Mucosa of descending colon (tissue), 3 donors: ENCODE data around the gene MME. TPM values are rescaled to one million over a fixed set of nuclear protein-coding genes. Genes with fewer than 3 reads are reported as not detected.
A peak's percentile ranks its signal among the peaks of the same experiment; 100 is the strongest.

Source experiments
- ATAC-seq: fragments of 200-7000 bp; cut with Tn5 transposase; one replicate; pipeline ENCODE4 v1.9.1; 2020; ENCODE audit warnings: mild to moderate bottlenecking, moderate library complexity
- DNase-seq, 3 donors: peaks; one replicate each; pipeline ENCODE4 v3.0.0-alpha.2; 2020
- H3K36me3 ChIP-seq: fragments of 200-600 bp; one replicate; pipeline ENCODE4 v1.8.0; 2021; ENCODE audit warnings: low read depth, mild to moderate bottlenecking
- H3K4me1 ChIP-seq: fragments of 200-600 bp; one replicate; pipeline ENCODE4 v1.8.0; 2021; ENCODE audit warnings: low read depth, mild to moderate bottlenecking
- H3K4me3 ChIP-seq: fragments of 200-600 bp; one replicate; pipeline ENCODE4 v1.8.0; 2021; ENCODE audit warnings: mild to moderate bottlenecking
- H3K9me3 ChIP-seq: fragments of 200-600 bp; one replicate; pipeline ENCODE4 v1.8.0; 2021; ENCODE audit warnings: mild to moderate bottlenecking
- intact Hi-C, 2 donors: fragments of 100-400 bp; cut with DNase I in 1 of 2; cut with micrococcal nuclease in 1 of 2; formaldehyde crosslinking; loops; one replicate each; pipeline versions ENCODE4 v1.11.0 to v1.11.1; 2022; cut with DNase I, micrococcal nuclease
- long read RNA-seq, 2 donors: library from polyadenylated mRNA; unstranded; transcript quantifications; one replicate each; pipeline ENCODE4 v2.0.0, GENCODE V29; 2019 to 2021
- total RNA-seq, 3 donors: library from RNA; stranded (reverse); fragmentation: NEBNext Ultra II Directional in 2 of 3; extraction: Animal tissue kit (Norgen Biotek cat#: 25700) in 2 of 3; gene quantifications; one replicate each; pipeline versions ENCODE4 v1.2.1 to v1.2.4, GENCODE V29; 2021 to 2023
- TF ChIP-seq, protein P1 (sequence below): fragments of 200-600 bp; IDR thresholded peaks from one replicate; pipeline ENCODE4 v1.8.0; 2022; ENCODE audit warnings: antibody characterized with exemption, mild to moderate bottlenecking
- donor health status: DM: no; HTN: no; CAD: no; lungs with moderate emphysema.
- donor health status: DM: no; HTN: no; CAD: no.
- donor health status: DM: no; HTN: yes; CAD: no.

Gene MME
- 1 to 10 TPM; 1.4 to 1.9 (median 1.6) TPM for total RNA-seq
- long read RNA-seq, donor 1, result 0 reads
- long read RNA-seq, donor 2, result 0 reads

DNA sequence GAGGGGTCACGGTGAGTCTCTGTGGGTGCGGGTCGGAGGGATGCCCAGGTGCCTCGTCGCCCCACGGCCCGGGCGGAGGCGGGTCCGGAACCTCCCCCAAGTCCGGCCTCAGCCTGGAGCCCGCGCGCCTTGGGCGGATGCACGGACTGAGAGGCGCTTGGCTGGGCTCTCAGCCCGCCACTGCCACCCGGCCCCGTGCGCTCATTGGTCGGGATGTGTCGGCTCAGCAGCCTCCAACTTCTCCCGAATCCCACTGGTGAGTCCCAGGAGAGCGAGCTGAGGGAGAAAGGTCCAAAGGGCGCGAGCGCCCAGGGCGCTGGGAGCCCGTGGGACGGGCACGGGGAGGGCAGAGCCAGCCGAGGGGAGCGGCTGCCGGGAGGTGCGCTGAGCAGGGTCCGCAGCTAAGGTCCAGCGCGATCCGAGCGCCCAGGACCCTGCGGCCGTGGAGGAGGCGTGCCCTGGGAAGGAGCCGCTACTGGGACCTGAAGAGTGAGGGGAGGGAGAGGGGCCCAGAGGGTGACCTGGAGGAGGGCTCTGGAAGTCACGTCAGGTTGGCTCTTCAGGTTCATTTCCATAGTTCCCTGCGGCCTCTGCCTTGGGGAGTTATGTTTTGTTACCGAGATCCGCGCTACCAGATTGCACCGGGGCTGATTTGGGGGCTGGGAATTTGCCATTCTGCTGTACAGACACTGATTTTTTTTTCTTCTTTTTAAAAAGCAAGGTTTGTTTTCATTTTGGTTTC lies at the start of gene MME:
TSS of gene MME (plus strand) at position 574 of the 742 bp plus-strand sequence. CDS start 3,849 bp downstream, outside the sequence.
- Histone ChIP-seq H3K4me3 (no peak within 1 kb of the TSS), H3K4me1 (peaks cover 5% of the 10 kb centered on the region), H3K9me3 (no peaks in the 10 kb centered on the region), H3K36me3 (no peaks in the 10 kb centered on the region)
- ATAC-seq (peak; percentile 76), DNase-seq (peak; percentile 27 to 53 (median 49))
- intact Hi-C loops, result no loop called here
- TF ChIP-seq, protein P1, sequence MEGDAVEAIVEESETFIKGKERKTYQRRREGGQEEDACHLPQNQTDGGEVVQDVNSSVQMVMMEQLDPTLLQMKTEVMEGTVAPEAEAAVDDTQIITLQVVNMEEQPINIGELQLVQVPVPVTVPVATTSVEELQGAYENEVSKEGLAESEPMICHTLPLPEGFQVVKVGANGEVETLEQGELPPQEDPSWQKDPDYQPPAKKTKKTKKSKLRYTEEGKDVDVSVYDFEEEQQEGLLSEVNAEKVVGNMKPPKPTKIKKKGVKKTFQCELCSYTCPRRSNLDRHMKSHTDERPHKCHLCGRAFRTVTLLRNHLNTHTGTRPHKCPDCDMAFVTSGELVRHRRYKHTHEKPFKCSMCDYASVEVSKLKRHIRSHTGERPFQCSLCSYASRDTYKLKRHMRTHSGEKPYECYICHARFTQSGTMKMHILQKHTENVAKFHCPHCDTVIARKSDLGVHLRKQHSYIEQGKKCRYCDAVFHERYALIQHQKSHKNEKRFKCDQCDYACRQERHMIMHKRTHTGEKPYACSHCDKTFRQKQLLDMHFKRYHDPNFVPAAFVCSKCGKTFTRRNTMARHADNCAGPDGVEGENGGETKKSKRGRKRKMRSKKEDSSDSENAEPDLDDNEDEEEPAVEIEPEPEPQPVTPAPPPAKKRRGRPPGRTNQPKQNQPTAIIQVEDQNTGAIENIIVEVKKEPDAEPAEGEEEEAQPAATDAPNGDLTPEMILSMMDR, result no peak

DNA sequence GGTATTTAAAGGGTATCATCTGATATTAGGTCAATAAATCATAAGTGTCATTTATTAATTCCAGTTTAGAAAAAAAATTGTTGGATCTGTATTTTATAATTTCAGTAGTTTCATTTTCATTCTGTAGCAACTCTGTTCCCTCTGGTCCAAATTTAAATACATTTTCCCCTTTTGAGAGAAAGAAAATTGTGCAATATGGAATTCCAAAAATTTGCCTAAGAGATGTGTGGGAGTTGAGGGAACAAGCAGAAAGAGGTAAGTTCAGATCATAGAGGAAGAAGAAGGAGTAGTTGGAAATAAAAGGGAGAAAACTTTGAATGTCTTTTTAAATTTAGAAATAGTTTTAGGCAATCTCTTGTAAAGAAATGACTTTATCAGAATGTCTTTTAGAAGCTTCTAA lies 48.9 kb upstream of the MME start:
- Histone ChIP-seq H3K4me1 (peaks cover 8% of the 10 kb centered on the region), H3K4me3 (no peak overlapping the region), H3K9me3 (no peaks in the 10 kb centered on the region), H3K36me3 (no peaks in the 10 kb centered on the region)
- no peak for ATAC-seq
- intact Hi-C loops, result no loop called here
- TF ChIP-seq, protein P1, result no peak
- DNase-seq, result no peak

DNA sequence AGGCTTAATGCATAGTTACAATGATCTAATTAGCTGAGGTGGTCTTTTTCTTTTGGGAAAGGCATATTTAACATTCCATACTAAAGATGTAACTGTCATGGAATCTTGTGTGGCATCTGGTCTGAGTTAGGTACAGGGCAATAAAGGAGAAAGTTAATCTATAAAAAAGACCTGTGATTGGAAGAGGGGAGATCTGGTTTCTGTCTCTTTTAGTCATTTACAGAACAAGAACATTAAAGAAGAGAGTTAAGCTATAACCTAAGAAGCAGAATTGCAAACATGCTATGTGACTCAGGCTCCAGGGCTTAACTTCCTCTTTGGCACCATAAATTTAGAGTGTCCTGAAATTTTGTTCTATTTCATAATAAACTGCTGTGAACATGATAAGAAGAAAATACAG lies 47.2 kb upstream of the MME start:
- H3K4me1 ChIP-seq, result no peaks in the 10 kb centered on the region
- H3K4me3 ChIP-seq, result no peak overlapping the region
- DNase-seq, result no peak
- intact Hi-C loops, result no loop called here
- no peak for ATAC-seq
- no peaks in the 10 kb centered on the region for H3K9me3 ChIP-seq
- TF ChIP-seq, protein P1, result no peak
- no peaks in the 10 kb centered on the region for H3K36me3 ChIP-seq

DNA sequence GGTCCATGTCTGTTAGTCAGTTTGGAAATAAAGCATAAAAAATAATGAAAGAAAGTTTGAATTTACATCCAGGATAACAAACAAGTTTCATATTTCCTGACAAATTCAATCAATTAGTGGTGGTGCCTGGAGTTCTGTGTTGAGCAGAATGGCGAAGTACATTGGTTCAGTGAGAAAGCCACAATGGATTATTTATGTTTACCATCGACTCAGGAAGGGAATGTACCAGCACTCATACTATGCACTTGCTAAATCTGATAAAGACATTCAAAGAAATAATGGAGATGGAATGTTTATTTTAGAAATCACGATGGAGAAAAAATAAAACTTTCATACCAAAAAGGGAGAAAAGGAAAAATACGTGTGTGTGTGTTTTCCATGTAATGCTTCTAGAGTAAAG lies 45.3 kb upstream of the MME start:
- TF ChIP-seq, protein P1, result no peak
- ATAC-seq, result no peak

DNA sequence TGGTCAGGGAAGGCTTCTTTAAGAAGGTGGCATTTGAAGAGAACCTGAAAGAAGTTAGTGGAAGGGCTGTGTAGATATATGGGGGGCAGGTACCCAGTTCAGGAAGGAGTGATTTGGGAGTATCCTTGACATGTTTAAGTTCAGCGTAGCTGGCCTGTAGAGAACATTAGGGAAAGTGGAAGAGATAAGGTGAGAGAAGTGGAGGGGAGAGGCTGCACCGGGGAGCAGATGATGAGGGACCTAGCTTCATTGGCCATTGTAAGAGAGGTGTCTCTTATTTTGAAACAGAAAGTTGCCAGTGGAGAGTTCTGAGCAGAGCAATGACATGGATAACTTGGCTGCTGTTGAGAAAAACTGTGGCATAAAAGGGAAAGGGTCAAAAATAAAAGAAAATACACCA lies 44.6 kb upstream of the MME start:
- ATAC-seq (no peak), DNase-seq (no peak)
- Histone ChIP-seq H3K9me3 (no peaks in the 10 kb centered on the region), H3K36me3 (no peaks in the 10 kb centered on the region), H3K4me3 (no peak overlapping the region), H3K4me1 (no peaks in the 10 kb centered on the region)
- TF ChIP-seq, protein P1, result no peak
- intact Hi-C loops, result no loop called here

More for the DNA sequence above, 45.3 kb upstream of the MME start:
- Histone ChIP-seq H3K36me3 (no peaks in the 10 kb centered on the region), H3K9me3 (no peaks in the 10 kb centered on the region), H3K4me1 (no peaks in the 10 kb centered on the region), H3K4me3 (no peak overlapping the region)
- intact Hi-C loops, result no loop called here
- DNase-seq, result no peak
